Fibroblast of pulmonary artery (primary cell): ENCODE measurements around the gene CEP162.

Experiments
- DNase-seq: peaks from one replicate; pipeline ENCODE4 v3.0.0-alpha.2; 2010; ENCODE audit warnings: low read depth
- H3K4me3 ChIP-seq: replicated peaks from 2 replicates; pipeline ENCODE4 v1.5.1; 2011; ENCODE audit warnings: low read depth, mild to moderate bottlenecking, control low read depth, low read length, moderate library complexity
- TF ChIP-seq, protein P1 (sequence below): IDR thresholded peaks from 2 replicates; pipeline ENCODE4 v1.5.1; 2011; ENCODE audit warnings: mild to moderate bottlenecking, control low read depth, low read length, inconsistent platforms; ENCODE audit errors: missing control alignments

The CEP162 gene

DNA sequence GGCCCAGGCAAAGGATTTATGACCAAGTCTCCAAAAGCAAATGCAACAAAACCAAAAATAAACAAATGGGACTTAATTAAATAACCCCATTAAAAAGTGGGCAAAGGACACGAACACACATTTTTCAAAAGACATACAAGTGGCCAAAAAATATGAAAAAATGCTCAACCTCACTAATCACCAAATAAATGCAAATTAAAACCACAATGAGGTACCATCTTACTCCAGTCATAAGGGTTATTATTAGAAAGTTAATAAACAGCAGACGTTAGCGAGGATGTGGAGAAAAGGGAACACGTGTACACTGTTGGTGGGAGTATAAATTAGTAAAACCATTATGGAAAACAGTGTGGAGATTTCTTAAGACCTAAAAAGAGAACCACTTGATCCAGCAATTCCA lies 71.1 kb downstream of the CEP162 start:
- TF ChIP-seq, protein P1, sequence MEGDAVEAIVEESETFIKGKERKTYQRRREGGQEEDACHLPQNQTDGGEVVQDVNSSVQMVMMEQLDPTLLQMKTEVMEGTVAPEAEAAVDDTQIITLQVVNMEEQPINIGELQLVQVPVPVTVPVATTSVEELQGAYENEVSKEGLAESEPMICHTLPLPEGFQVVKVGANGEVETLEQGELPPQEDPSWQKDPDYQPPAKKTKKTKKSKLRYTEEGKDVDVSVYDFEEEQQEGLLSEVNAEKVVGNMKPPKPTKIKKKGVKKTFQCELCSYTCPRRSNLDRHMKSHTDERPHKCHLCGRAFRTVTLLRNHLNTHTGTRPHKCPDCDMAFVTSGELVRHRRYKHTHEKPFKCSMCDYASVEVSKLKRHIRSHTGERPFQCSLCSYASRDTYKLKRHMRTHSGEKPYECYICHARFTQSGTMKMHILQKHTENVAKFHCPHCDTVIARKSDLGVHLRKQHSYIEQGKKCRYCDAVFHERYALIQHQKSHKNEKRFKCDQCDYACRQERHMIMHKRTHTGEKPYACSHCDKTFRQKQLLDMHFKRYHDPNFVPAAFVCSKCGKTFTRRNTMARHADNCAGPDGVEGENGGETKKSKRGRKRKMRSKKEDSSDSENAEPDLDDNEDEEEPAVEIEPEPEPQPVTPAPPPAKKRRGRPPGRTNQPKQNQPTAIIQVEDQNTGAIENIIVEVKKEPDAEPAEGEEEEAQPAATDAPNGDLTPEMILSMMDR = no peak
- H3K4me3 ChIP-seq = no peak overlapping the region

DNA sequence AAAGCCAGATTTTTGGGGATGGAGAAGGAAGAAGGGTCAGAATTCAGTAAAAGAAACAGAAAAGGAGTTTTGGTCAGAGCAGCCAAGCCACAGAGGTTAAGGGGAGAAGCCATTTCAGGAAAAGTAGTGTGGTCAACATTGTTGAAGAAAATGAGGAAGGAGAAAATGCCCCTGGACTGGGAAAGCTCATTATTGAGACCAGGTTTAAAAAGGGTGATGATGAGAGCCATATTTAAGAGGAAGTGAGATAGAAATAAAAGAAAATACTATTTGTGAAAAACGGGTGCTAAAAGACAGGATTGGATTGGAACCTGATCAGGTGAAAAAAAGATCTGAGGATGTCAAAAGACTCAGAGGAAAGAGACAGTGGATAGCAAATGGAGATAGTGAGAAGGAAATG lies 75.8 kb downstream of the CEP162 start:
- TF ChIP-seq, protein P1 = no peak
- H3K4me3 ChIP-seq = no peak overlapping the region
- no peak for DNase-seq

More for the DNA sequence above, 71.1 kb downstream of the CEP162 start:
- DNase-seq = no peak

DNA sequence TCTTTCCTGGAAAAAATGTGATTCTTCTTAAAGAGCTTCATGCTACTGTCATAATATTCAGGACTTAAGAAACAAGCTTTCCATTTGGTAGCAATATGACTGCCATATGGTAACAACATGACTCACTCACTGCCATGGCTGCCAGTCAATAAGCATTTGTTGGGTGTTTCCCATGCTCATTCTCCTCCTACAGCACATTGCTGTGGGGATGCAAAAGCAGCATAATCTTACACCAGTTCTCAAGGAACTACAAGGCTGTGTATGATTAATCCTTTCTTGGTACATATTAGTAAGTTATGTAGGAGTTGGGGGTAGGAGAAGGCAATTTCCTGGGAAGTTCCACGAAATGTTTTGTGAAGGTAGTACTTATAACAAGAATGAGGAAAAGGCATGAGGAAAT lies 76.7 kb downstream of the CEP162 start:
- peak; percentile 70 for DNase-seq
- no peak overlapping the region for H3K4me3 ChIP-seq
- TF ChIP-seq, protein P1 = no peak

DNA sequence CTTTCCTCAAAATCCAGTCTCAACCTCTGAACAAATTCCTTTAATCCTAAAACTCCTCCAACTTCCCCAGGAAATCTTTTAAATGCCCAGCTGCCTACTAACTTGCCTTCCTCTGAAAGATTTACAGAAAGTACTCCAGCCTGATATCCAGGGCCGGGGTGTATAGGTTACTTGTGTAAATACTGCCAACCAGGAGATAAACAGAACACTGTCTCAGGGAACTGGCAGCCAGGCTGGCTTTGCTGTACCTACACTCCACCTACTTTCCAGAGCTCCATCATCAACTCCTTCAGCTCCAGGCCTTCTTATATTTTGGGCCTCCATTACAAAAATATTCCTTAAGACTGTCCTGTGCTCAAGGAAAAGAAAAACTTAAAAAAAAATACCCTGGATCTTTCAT lies 85.9 kb downstream of the CEP162 start:
- H3K4me3 ChIP-seq = no peak overlapping the region
- TF ChIP-seq, protein P1 = no peak
- DNase-seq = no peak

DNA sequence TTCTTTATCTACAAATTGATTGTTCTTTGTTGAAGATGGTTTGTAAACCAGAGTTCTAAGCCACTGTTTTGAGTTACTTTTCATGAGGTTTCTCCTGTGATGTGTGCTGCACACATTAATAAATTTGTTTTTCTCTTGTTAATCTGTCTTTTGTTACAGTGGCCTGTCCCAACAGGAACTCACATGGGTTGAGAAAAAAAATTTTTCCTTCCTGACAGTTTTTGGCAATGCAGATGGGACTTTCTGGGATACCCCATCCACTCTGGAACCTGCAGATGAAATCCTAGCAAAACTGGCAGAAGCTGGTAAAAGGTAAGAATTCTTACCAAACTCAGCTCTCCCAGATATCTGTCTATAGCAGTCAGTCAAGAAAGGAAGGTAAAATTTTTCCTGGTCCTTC lies 88.1 kb downstream of the CEP162 start:
- H3K4me3 ChIP-seq = no peak overlapping the region
- TF ChIP-seq, protein P1 = no peak
- no peak for DNase-seq

DNA sequence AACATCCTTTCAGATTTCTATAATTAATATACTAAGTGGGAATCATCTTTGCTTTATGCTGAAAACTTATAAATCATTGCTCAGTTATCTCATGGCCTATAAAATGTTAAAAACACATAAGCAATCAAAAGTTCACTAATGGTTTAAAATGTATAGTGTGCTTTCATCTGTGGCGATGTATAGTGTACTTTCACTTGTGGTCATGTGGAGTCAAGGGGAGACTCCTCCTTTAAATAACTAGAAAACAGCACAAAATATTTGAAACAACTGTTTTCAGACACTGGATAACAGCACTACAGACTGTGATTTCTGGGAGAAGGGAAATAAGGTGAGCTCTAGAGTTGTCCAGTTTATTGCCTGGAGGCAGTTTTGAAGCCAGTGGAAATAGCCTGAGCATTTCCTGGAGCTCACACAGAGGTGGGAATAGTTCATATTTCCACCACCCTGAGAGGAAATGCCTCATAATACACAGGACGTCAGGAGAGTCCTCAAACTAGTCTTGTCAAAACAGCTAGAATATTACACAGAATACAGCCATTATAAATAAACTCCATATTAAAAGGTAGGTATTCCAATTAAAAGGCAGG lies 89.4 kb downstream of the CEP162 start:
- no peak overlapping the region for H3K4me3 ChIP-seq
- DNase-seq = peak; percentile 52
- TF ChIP-seq, protein P1 = no peak

DNA sequence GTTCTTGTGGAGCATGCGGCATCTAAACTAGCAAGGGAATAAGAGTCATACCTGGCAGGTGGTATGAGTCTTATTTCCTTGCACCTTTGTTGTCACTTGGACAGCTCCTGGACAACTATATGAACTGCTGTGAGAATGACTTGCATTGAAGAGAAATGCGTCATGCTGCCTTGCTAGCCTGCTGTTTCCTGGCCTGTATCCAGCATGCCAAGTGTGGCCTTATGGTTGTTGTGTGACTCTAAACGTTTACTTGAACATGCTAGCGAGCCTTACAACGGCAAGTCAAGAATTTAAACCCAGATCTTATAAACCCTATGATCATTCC lies 90.4 kb downstream of the CEP162 start:
- DNase-seq = no peak
- TF ChIP-seq, protein P1 = no peak

More for the DNA sequence above, 90.4 kb downstream of the CEP162 start:
- H3K4me3 ChIP-seq = no peak overlapping the region
